ENCODE results near the gene PRKN.

PRKN gene

DNA sequence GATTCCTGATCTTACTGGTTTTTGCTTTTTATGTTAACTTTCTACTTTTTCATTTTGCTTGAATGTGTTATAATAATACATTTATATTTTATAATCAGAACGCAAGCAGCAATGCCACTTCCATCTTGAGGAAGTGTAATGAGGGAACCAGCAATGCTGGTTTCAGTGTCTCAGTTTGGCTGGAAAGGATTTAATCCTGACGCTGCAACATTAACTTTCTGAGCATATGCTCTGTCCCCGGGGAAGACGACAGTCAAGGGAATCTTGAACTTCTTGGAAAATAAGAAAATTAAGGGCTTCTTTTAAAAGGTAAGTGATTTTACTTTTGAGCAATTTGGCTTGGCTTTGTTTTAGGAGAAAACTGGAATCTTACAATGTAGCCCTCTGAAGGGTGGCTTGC, 1248.2 kb downstream of the PRKN start:
- no peak for DNase-seq (ENCODE audit: low read depth, low spot score)

DNA sequence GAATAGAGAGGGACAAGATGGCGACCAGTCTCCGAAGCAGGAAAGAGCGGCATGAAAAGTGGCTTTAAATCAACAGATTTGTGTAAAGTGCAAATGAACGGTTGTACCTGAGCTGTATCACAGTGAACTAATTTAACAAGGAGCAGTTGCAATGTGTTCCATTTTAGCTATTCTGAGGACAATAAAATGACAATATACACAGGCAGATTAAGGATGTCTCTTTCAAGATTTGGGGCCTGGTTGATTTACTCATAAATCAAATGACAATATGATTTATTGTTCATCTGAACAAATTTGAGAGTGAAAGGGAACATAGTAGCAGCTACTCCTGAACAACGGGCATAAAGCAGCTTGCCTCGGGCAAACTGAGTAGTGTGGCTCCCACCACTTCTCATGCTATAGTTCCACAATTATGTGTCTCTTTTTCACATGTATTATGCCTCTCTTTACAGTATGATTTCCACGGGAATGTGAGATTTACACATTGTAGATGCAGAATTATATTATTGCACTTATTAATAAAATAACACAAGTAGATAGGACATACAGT, 1249.6 kb downstream of the PRKN start:
- no peak overlapping the region for H3K27ac ChIP-seq
- DNase-seq (ENCODE audit: low read depth, low spot score), result no peak

More for the DNA sequence above, 1248.2 kb downstream of the PRKN start:
- H3K27ac ChIP-seq, result no peak overlapping the region

DNA sequence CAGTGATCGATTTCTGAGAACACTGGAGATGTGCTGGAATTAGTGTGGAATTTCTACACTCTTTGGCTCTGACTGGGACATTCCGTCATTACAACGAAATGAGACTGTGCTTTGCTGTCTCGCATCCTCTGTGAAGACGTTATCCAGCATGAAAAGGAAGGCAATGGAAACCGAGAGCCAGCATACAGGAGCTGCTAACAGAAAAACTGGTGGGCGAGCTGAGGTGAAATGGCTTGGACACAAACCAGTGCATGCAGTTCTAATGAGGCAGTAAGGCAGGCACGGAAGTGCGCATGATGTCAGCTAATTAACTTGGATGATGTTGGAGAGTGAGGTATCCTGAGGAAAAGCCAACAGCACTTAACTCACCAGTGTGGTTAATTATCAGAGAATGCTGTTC, 1250.9 kb downstream of the PRKN start:
- no peak overlapping the region for H3K27ac ChIP-seq

DNA sequence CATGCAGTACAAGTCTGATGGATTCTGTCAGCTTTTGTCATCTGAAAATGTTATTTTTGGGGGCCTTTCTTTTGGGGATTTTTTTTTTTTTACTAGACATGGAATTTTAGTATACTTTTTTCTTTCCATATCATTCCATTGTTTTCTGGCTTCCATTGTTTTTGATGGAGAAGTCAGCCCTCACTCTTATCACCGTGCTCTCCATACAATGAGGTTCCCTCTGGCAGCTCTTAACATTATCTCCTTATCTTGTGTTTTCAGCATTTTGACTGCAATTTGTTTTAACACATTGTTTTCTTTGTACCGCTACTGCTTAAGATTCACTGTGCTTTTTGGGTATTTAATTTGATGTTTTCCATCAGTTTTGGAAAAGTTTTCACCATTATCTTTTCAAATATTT, 1262.2 kb downstream of the PRKN start:
- no peak overlapping the region for H3K27ac ChIP-seq
- DNase-seq (ENCODE audit: low read depth, low spot score), result no peak

More for the DNA sequence above, 1250.9 kb downstream of the PRKN start:
- DNase-seq (ENCODE audit: low read depth, low spot score), result no peak

DNA sequence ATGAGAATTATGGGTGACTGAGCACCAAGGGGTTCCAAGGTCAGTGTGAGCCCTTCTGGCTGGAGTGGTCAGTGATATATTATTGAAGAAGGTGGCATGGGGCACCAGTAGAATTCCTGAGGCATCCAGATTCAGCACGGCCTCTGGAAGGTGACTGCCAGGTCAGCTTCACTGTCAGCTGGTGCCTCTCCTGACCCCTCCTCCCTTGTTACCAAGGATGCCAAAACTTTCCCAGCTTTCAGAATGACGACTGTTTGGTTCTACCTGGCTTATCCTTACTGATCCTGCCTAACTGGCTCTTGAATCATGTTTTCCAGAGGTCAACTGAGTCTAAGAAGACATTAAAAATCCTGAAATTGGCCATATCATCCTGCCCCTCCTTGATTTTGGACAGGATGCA, 1264.5 kb downstream of the PRKN start:
- DNase-seq (ENCODE audit: low read depth, low spot score), result no peak
- H3K27ac ChIP-seq, result no peak overlapping the region

DNA sequence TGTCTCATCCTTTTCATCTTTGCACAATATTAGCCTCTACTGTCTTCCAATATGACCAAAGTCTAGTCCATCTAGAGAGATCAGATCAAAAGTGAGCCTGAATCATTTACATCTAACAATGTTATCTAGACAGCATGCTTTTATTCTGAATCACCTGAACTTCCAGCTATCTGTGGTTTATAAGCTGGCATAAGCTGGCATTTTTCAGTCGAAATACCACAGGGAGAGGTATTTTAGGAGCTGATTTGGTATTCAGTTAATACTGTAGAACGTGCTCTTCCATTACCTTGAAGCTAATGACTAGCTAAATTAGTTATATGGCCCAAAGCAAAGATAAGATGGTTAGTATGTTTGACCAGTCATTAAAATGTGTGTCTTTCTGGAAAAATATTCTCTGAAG, 1265.4 kb downstream of the PRKN start:
- no peak overlapping the region for H3K27ac ChIP-seq
- no peak for DNase-seq (ENCODE audit: low read depth, low spot score)

DNA sequence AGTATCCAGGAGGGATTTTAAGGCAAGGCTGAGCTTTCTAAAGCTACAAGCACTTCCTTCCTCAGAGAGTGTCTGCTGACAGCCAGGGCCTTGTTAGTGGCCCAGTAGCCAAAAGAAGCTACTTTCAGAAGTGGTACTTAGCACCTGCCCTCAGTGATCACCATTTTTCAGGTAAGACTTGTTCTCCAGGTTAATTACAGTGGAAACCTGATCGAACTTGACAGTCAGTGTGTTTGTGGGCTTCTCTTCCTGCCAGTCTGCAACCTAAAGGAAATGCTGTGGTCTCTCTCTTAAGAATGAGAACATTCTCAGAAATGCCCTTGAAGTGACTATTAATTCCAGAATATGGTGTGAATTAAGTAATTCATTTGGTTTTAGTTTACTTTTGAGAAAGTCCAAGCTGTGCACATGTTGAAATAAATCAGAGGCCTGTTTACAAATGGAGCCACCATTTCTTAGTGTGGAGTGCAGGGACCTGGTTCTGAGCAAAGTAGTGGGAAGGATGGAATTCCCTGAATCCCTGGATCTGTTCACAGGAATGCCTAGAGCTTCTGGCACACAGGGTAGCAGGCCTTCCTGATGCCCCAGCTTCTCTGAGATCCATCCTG, 1268.5 kb downstream of the PRKN start:
- H3K27ac ChIP-seq, result no peak overlapping the region
- DNase-seq (ENCODE audit: low read depth, low spot score), result no peak

DNA sequence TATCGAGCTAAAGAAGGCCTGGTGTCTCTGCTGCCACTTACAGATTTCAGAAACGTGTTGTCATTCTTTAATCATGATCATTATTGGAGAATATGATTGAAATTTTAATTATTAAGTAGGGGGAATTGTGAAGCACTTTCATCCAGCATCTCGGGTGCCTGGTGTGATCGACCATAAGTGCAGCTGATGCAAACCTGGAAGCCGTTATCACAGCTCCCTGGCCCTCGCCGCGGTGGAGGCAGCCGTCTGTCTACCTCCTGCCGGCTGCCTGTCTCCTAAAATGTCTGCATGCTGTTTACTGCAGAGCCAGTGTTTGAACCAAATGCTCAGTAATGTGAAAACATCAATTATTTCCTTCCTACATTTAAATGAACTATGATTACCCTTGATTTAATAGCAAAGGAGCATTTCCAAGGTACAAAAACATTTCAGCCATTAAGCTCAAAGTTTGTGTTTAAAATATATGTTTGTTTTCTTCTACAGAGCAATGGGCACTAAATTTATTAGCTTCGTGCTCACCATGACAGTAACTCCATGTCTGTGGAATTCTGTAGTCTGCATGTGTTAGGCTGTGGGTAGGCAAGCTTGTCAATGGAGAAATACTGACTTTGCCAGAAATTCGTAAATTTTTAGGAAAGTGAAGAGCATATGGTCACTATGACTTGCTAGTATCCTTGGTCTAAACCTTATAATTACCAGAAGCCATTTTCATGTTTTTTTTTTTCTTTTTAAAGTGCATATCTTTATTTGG, 1269.2 kb downstream of the PRKN start:
- no peak overlapping the region for H3K27ac ChIP-seq
- no peak for DNase-seq (ENCODE audit: low read depth, low spot score)

DNA sequence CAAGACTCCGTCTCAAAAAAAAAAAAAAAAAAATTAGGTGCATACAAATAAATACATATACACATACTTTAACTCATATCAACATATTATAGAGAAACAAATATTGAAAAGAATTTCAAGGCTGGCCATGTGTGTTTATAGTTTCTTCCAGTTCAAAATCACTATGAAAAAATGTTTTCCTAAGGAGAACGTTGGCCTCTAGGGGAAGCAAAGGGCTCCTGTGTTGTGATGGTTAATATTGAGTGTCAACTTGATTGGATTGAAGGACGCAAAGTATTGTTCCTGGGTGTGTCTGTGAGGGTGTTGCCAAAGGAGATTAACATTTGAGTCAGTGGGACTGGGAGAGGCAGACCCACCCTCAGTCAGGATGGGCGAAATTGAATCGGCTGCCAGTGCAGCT, 1271.7 kb downstream of the PRKN start:
- no peak overlapping the region for H3K27ac ChIP-seq
- DNase-seq (ENCODE audit: low read depth, low spot score), result no peak

DNA sequence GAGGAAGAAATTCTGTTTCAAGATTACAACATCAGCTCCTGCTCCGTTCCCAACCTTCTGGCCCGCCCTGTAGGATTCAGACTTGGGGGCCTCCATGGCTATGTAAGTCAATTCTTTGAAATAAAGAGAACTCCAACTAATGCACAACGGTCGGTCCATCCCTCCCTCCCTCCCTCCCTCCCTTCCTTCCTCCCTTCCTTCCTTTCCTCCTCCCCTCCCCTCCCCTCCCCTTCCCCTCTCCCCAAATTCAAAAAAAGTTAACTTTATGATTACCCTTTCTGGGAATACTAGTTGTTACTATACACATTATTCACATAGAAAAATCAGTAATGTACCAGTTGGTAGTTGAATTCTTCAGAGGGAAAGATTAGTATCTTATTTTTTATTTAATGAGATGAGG, 1274.0 kb downstream of the PRKN start:
- no peak for DNase-seq (ENCODE audit: low read depth, low spot score)
- H3K27ac ChIP-seq, result no peak overlapping the region

DNA sequence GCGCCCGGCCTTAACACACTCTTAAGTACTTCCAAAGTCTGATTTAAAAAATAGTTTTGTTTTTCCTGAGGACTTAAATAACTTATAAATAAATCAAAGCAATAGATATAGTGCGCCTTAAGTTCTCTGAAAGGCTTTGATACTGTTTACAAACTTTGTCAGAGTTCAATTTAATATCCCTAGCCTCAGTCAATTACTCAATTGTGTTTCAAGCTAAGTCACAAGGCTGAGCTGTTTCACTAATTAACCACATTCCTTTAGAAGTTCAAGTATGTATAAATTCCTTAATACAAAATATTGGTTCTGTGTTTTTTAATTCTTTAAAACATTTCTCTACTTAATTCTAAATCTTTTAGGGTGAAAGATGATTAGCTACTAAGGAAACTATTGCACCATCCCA, 1275.3 kb downstream of the PRKN start:
- H3K27ac ChIP-seq, result no peak overlapping the region
- no peak for DNase-seq (ENCODE audit: low read depth, low spot score)

DNA sequence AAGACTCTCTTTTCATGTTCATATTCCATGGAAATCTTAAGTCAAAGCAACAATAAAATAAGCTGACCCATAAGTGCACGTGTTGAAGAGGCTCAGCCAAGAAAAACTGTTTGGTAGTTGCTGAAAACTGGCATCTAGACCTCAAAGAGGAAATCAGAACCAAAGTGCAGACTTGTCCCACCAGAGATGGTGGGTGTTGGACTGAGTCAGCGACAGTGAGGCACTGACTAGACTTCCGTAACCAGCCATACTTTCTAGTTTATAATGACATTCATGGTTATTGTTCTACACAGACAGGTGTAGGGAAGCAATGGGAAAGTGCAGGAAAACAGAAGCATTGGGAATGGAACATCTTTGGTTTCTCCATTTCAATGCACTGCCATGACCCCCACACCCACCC, 1278.0 kb downstream of the PRKN start:
- no peak overlapping the region for H3K27ac ChIP-seq
- no peak for DNase-seq (ENCODE audit: low read depth, low spot score)

DNA sequence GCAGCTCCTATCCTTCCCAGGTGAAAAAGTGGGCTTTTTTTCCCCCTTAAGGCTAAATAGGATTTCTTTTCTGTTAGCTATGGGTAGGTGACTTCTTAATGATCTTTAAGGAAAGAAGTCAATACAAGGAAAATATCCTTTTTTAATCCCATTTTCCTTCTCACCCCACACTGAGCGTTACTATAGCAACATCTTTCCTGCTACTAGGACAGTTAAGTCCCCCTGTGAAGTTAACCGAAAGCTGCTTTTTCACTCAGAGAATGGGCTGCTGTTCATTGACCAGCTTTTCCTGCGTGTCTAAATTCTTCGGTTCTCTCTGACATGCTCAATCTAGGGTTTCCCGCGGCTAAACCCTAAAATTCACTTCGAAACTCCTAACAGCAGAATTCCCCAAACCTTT, 1280.6 kb downstream of the PRKN start:
- DNase-seq (ENCODE audit: low read depth, low spot score), result no peak
- H3K27ac ChIP-seq, result no peak overlapping the region

DNA sequence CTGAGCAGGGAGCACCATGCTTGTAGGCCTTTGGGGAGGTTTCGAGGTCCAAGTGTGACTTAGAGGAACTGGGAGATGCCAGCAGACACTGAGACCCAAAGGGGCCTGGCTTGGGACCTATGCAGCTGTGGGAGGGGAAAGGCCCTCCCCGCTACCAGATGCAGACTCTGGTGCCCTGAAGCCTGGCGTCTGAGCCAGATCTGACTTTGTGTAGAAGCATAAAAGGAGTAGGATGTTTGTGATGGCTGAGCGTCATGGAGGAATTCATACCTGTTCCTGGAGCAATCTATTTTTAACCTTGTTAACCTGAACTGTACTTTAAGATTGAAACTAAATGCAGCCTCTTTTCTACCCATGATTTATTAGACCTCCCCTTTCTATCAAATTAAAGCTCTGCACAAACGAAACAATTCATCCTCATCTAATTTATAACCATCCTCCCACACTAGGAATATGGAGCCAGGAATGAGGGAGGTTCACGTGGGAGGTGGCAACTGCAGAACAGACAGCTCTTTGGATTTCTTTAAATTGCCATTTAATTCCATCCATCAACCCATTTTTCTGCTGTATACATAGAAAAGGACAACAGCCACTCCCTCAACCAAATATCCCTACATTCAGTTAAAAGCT, 1281.2 kb downstream of the PRKN start:
- no peak overlapping the region for H3K27ac ChIP-seq
- DNase-seq (ENCODE audit: low read depth, low spot score), result no peak

DNA sequence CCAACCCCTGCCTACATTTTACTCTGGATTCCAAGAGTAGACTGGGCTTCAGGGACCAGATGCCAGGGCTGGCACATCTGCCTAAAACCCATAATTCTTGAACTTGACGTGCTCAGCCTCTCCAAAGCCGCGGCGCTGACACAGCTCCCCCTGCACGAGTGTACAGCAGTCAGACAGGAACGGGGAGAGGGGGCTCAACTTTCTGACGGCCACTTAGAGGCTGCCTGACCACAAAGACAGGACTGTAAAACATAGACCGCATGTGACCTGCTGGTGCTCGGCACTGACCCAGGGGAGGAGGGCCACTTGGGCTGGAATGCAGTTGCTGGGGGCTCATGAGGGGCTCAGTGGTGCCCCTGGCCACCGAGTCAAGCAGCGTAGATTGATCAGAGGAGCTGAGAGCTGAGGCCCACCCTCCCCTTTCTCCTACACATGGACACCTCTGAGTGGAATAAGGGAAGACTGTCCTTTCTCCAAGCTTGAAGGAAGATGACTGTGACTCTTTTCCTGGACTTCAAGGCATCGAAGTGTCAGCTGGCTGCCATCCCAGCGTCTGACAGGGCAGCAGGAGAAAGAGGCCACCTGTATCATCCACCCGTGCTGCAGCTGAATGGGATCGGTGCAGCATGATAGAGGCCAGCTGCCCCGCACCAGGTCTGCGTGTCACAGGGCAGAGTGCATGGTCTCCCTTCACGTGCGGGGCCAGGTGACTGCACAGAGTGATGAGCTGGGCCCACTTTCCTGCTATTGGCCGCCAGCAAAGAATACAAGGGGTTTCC, 1282.4 kb downstream of the PRKN start:
- H3K27ac ChIP-seq, result no peak overlapping the region
- DNase-seq (ENCODE audit: low read depth, low spot score), result no peak

DNA sequence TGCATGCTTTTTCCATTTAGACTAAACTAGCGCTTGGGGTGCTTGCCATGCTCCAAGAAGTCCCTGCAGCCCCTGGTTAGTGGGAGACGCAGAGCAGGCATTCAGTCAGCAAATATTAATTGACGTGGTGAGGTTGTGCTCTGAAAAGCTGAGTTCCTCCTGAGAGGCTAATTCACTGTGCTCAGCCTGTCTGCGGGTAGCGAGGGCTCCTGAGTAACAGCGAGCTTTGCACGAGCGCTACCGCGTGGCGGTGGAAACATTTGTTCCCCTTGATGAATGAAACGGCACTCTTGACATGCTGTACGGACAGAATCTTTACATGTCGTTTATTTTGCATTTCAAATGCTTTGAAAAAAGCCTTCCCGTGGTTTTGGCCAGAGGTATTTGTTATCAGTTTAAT, 1283.1 kb downstream of the PRKN start:
- H3K27ac ChIP-seq, result no peak overlapping the region
- no peak for DNase-seq (ENCODE audit: low read depth, low spot score)

DNA sequence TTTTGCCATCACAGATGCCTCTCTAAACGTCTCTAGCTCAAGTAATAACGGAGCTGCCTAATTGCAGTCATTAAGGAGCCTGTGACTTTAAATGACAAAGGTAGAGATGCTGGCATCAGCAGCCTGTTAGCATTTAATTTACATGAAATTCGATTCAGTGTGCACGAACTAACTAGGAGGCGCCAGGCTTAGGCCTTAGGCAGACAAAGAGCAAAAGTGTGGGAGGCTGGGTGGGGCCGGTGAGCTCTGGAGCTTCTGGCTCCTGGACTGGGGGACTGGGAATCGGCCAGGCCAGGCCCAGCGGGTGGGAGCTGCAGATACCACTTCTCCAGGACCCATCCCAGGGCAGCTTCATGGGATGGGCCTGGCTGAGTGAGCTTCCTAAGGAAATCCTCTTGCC, 1283.7 kb downstream of the PRKN start:
- H3K27ac ChIP-seq, result no peak overlapping the region
- DNase-seq (ENCODE audit: low read depth, low spot score), result no peak

DNA sequence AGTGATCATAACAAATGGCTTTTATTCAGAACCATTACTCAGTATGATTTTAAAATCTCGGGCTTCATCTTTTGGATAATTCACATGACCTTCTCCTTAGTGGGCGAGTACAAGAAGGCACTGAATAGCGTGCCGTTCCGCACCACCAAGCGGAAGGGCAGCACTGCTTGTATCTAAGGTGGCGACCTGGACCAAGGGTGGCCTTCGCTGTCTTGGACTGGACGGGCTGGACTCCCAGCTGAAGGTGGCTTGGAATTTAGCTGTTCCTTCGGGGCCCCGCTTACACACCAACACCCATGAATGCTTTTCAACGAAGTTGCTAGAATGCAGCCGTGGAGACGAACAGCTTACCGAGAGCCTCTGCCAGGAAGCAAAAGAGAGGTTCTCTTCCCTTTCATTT, 1285.1 kb downstream of the PRKN start:
- DNase-seq (ENCODE audit: low read depth, low spot score), result no peak
- no peak overlapping the region for H3K27ac ChIP-seq

DNA sequence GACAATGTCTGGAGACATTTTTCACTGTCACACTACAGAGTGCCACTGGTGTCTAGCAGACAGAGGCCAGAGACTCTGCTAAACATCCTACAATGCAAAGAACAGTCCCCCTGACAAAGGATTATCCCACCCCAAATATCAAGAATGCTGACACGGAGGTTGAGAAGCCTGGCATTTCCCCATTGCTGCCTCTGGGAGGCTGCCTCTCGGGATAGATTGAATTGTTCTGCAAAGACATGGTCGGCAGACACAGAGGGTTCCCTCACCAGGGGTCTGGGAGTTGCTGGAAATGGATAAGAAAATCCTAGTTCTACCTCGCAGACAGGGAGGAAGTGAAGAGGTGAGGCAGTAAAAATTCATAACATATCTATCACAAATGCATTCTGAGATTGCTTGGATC, 1287.3 kb downstream of the PRKN start:
- no peak for DNase-seq (ENCODE audit: low read depth, low spot score)
- H3K27ac ChIP-seq, result no peak overlapping the region

DNA sequence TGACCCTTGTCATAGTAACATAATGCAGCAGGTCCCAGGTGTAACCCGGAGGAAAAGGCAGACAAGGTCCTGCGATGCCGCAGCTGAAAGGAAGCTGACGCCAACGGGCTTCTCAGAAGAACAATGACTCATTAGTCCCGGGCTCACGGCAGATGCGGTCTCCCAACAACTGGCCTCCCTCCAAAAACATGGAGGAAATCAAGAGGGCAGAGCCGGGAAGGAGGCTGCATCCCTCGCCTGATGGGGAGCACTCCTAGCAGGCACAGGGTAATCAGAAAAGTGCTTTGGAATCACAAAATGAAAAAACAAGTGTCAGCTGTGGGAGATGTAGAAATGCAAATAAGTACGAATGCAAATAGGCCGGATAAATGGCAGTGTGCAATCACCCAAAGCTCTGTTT, 1288.5 kb downstream of the PRKN start:
- DNase-seq (ENCODE audit: low read depth, low spot score), result no peak
- no peak overlapping the region for H3K27ac ChIP-seq
